22Rv1 (cell line): Measurements from ENCODE around the gene RARA.

Source experiments
- H3K27ac ChIP-seq: fragments of 450-650 bp; 2 replicates; pipeline ENCODE4 v1.5.1; 2017
- ZFX ChIP-seq: fragments of 450-650 bp; IDR thresholded peaks from 2 replicates; pipeline ENCODE4 v1.6.1; 2017; ENCODE audit warnings: antibody characterized with exemption, borderline replicate concordance
- TF ChIP-seq, protein P1 (sequence below): fragments of 450-650 bp; IDR thresholded peaks from 2 replicates; pipeline ENCODE4 v1.5.1; 2017; ENCODE audit warnings: mild to moderate bottlenecking

RARA gene

DNA sequence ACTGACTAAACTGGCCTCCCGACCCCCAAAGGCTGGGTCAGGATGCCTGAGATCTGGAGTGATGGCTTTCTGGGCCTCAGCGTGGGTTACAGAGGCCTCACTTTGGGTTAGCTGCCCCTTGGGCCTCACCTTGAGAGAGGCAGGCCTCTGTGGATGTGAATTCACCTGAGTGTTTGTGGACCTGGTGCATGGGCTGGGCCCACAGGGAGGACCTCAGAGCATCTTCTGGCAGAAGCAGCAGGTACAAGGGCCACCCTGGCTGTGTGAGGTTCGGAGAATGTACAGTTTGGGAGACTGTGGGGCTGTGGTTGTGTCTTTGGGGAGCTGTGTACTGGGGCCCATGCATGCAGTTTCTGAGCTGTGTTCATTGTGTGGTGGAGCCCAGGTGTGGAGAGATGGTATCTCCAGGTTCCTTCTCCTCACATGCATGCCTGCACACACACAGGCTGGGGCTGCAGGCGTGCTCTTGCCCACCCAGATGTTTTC, 18.3 kb downstream of the RARA start:
- no peak for TF ChIP-seq ZFX
- TF ChIP-seq, protein P1, sequence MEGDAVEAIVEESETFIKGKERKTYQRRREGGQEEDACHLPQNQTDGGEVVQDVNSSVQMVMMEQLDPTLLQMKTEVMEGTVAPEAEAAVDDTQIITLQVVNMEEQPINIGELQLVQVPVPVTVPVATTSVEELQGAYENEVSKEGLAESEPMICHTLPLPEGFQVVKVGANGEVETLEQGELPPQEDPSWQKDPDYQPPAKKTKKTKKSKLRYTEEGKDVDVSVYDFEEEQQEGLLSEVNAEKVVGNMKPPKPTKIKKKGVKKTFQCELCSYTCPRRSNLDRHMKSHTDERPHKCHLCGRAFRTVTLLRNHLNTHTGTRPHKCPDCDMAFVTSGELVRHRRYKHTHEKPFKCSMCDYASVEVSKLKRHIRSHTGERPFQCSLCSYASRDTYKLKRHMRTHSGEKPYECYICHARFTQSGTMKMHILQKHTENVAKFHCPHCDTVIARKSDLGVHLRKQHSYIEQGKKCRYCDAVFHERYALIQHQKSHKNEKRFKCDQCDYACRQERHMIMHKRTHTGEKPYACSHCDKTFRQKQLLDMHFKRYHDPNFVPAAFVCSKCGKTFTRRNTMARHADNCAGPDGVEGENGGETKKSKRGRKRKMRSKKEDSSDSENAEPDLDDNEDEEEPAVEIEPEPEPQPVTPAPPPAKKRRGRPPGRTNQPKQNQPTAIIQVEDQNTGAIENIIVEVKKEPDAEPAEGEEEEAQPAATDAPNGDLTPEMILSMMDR = no peak
- H3K27ac ChIP-seq = no peak overlapping the region

DNA sequence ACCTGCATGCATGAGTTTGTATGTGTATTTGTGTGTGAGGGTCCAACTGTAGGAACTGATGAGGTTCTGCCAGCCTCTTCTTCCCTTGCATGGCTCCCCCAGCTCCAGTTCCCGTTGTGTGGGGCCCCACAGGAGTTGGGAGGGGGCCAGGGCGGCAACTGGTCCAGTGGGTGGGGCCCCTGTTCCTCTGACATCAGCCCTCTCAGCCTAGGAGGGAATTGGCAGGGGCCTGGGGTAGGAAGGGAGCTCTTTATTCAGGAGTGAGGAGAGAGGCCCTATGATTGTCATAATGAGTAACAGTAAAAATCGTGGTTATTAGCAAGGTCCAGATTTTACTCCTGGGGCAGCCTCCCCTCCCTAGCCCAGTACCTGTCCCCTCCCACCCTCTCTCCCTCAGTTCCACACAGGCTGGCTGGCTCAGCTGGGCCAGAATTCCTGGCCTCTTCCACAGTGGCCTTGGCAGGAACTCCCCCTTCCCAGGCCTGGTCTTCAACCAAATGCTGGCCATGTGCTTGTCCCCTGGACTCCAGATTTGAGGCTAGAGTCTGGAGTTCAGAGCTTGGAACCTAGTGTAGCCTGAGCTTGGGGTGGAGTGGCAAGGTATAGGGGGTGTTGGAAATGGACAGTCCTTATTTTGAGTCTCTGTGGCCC, 18.9 kb downstream of the RARA start:
- no peak for TF ChIP-seq ZFX
- TF ChIP-seq, protein P1 = no peak
- H3K27ac ChIP-seq = no peak overlapping the region

DNA sequence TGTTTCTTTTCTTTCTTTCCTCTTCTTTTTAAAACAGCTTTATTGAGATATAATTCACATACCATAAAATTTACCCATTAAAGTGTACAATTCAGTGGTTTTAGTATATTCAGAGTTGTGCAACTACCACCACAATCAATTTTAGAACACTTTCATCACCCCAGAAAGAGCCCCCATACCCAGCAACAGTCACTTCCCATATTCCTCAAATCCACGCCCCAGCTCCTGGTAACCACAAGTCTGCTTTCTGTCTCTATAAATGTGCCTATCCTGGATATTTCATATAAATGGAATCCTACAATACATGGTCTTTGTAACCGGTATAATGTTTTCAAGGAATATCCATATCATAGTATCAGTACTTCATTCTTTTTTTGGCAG, 19.4 kb downstream of the RARA start:
- no peak for TF ChIP-seq ZFX
- TF ChIP-seq, protein P1 = no peak
- H3K27ac ChIP-seq = no peak overlapping the region

DNA sequence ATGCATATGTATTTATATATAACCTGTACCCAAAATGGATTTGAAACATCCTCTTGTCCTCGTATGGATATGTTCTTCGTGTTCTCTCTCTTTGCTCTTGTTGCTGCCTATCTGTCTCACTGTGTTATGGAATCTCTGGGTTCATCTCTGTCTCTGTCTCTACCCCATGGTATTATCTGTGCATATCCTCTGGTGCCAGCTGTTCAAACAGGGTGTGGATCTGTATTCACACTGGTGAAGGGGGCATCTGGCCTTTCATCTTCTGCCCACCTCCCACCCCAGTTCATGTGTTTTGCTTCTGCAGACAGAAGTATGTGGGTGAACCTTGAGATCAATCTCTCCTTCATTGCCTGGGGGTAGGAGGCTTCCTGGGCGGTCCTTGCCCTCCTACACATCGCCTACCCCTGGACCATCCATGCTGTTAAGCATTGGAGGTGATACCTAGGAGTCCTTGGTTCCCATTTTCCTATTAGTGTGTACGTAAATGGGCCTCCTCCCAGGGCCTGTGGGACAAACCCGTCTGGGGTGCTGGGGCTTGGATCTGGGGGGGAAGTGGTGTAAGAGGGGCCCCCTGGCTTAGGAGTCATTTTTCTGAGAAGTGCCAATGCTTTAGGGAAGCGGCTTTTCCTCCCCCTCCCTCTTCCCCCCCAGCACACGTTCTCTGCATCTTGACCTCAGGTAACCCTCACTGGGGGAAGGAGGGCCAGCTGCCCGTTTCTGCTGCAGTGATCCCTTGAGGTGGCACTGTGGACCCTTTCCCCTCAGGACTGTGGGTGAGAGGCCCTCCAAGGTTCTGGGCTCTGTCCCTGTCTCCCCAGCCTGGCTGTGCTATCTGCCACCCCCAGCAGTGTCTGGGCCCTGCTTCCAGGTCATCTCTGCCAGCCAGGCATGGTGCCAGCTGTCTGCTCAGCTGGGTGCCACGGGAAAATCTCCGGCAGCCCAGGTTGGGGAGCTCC, 21.1 kb downstream of the RARA start:
- H3K27ac ChIP-seq = no peak overlapping the region
- TF ChIP-seq, protein P1 = no peak
- TF ChIP-seq ZFX = no peak

DNA sequence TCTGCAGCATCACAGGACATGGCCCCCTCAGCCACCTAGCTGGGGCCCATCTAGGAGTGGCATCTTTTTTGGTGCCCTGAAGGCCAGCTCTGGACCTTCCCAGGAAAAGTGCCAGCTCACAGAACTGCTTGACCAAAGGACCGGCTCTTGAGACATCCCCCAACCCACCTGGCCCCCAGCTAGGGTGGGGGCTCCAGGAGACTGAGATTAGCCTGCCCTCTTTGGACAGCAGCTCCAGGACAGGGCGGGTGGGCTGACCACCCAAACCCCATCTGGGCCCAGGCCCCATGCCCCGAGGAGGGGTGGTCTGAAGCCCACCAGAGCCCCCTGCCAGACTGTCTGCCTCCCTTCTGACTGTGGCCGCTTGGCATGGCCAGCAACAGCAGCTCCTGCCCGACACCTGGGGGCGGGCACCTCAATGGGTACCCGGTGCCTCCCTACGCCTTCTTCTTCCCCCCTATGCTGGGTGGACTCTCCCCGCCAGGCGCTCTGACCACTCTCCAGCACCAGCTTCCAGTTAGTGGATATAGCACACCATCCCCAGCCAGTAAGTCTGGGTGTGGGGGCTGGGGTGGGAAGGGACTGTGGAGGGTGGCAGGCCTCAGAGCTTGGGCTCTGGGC, 22.0 kb downstream of the RARA start:
- no peak for TF ChIP-seq ZFX
- TF ChIP-seq, protein P1 = no peak
- H3K27ac ChIP-seq = no peak overlapping the region

DNA sequence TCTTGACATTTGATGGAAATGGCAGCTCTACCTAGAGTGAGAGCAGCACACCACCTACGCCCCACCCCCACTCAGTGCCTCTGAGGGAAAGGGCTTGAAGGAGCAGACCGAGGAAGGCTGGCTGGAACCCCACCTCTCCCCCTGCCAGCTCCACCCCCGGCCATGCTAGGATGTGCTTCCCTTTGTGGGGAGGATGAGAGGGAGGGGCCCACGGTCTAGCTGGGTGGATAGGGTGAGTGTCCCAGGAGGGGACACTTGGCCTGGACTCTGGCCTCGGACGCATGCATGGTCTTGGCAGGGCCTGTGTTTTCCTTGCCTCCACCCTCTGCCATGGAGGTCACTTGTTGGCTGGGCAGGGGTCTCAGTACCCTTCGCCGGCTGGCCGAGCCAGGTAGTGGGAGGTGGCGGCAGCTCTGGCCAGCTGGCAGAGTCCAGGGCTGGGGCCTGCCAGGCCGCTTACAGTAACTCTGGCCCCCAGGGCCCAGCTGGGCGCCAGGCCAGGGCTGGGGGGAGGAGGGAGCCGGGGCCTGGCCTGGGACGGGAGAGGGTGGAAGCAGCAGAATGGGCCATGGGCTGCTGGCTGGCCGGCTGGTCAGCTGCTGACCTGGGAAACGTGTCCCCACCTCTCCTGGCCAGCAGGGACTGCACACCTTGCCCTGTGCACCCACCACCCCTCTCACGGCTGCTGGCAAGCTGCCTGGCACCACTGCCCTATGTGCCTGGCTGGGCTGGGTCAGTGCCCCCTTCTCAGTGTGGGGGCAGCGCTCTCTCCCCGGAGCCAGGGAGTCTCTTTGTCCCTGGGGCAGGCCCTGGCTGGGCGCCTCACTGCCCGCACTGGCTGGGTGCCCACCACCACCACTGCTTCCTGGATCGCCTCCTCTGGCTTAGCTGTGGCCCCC, 23.0 kb downstream of the RARA start:
- H3K27ac ChIP-seq = no peak overlapping the region
- no peak for TF ChIP-seq ZFX
- TF ChIP-seq, protein P1 = no peak
